NCI-H774 (cell line): Measurements from ENCODE around the gene ATXN1.

Experiments
- DNase-seq: peaks from one replicate; lab custom pipeline; 2025; lab: John Stamatoyannopoulos, UW

Gene ATXN1

GRCh38 chr6:16697437-16698161 lies 63.7 kb downstream of the ATXN1 start:
- no peak for DNase-seq

- DNase-seq = no peak
Observed at GRCh38 chr6:16696496-16696895, 64.8 kb downstream of the ATXN1 start.

GRCh38 chr6:16694781-16695578 lies 66.3 kb downstream of the ATXN1 start:
- DNase-seq = no peak

- no peak for DNase-seq
Observed at GRCh38 chr6:16691324-16691723, 69.9 kb downstream of the ATXN1 start.

- DNase-seq = no peak
Observed at GRCh38 chr6:16690608-16691142, 70.6 kb downstream of the ATXN1 start.

GRCh38 chr6:16689788-16690607 lies 71.3 kb downstream of the ATXN1 start:
- no peak for DNase-seq

GRCh38 chr6:16688984-16689636 lies 72.2 kb downstream of the ATXN1 start:
- no peak for DNase-seq

GRCh38 chr6:16688436-16688835 lies 72.8 kb downstream of the ATXN1 start:
- no peak for DNase-seq

- DNase-seq = no peak
Observed at GRCh38 chr6:16687045-16687444, 74.2 kb downstream of the ATXN1 start.

- DNase-seq = no peak
Observed at GRCh38 chr6:16684896-16685554, 76.2 kb downstream of the ATXN1 start.

GRCh38 chr6:16684195-16684689 lies 77.0 kb downstream of the ATXN1 start:
- DNase-seq = no peak

GRCh38 chr6:16683641-16684194 lies 77.5 kb downstream of the ATXN1 start:
- no peak for DNase-seq

- DNase-seq = no peak
Observed at GRCh38 chr6:16681260-16681873, 79.9 kb downstream of the ATXN1 start.

GRCh38 chr6:16679050-16679449 lies 82.2 kb downstream of the ATXN1 start:
- DNase-seq = no peak

GRCh38 chr6:16677458-16677857 lies 83.8 kb downstream of the ATXN1 start:
- DNase-seq = no peak

GRCh38 chr6:16676978-16677377 lies 84.3 kb downstream of the ATXN1 start:
- no peak for DNase-seq

- no peak for DNase-seq
Observed at GRCh38 chr6:16676376-16676775, 84.9 kb downstream of the ATXN1 start.

GRCh38 chr6:16674801-16675392 lies 86.4 kb downstream of the ATXN1 start:
- DNase-seq = no peak

- DNase-seq = no peak
Observed at GRCh38 chr6:16673011-16673797, 88.1 kb downstream of the ATXN1 start.
